Rectal smooth muscle tissue (tissue), 1 donor: ENCODE measurements around the gene DTX4.
A peak's percentile ranks its signal among the peaks of the same experiment; 100 is the strongest.
"Not testable (repeated sequence)": the region's sequence is repeated elsewhere in the genome, so short reads cannot be mapped to it uniquely, and the experiment has no call there.

Experiments used
- H3K27ac ChIP-seq: one replicate; pipeline ENCODE4 v1.7.0; 2013; ENCODE audit warnings: low read depth, low read length, inconsistent platforms
- H3K27me3 ChIP-seq: one replicate; pipeline ENCODE4 v1.7.0; 2013; ENCODE audit warnings: low read length; ENCODE audit not compliant: control insufficient read depth, insufficient read depth
- H3K36me3 ChIP-seq: one replicate; pipeline ENCODE4 v1.7.0; 2013; ENCODE audit warnings: low read length; ENCODE audit not compliant: control insufficient read depth, insufficient read depth
- H3K4me1 ChIP-seq: one replicate; pipeline ENCODE4 v1.7.0; 2013; ENCODE audit warnings: low read length; ENCODE audit not compliant: control insufficient read depth, insufficient read depth
- H3K4me3 ChIP-seq: one replicate; pipeline ENCODE4 v1.7.0; 2013; ENCODE audit warnings: low read length
- H3K9ac ChIP-seq: one replicate; pipeline ENCODE4 v1.7.0; 2013; ENCODE audit warnings: low read length

DTX4 gene

DNA sequence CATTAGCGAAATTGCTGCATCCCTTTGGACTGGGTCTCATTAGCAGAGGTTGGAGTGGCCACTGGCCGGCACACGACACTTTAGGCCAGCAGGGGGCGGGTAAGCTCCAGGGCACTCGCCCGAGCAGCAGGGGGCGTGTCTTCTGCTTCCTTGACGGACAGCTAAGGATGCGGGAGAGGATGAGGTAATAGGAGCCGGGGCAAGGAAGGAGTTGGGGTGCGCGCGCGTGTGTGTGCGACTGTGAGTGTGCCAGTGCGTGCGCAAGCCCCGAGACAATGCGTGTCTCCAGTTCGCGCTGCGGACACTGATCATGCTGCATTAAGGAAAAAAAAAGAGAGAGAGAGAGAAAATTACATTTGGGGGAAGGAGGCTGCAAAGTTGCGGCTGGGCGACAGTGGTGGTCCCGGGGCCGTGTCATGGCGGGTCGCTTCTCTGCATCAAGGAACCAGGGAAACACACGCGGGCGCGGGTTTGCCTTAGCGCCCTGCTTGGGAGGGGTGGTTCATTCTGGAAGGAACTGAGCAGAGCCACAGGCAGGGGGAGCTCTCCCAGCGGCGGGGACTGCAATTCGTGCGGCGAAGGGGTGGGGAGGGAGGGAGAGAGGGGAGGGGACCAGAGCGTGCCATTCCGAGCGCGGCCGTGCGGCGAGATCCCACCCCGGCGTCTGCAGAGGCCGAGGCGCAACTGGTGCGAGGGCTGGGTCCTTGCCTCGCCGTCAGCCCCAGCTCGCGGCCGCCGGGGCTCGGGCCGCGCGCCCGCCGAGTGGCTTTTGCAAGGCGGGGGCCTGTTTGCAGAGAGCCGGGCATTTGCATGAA is at the start of gene DTX4:
Gene DTX4, plus strand, starts transcription at position 625 of the 815 bp plus-strand sequence. CDS start 464 bp downstream, outside the sequence.
- peak within 1 kb of the TSS; percentile 59 for H3K27ac ChIP-seq
- peak within 1 kb of the TSS; percentile 84 for H3K4me3 ChIP-seq
- no peaks in the 10 kb centered on the region for H3K27me3 ChIP-seq
- H3K36me3 ChIP-seq = no peaks in the 10 kb centered on the region
- peaks cover 2% of the 10 kb centered on the region for H3K4me1 ChIP-seq
- H3K9ac ChIP-seq = peak within 1 kb of the TSS; percentile 32

DNA sequence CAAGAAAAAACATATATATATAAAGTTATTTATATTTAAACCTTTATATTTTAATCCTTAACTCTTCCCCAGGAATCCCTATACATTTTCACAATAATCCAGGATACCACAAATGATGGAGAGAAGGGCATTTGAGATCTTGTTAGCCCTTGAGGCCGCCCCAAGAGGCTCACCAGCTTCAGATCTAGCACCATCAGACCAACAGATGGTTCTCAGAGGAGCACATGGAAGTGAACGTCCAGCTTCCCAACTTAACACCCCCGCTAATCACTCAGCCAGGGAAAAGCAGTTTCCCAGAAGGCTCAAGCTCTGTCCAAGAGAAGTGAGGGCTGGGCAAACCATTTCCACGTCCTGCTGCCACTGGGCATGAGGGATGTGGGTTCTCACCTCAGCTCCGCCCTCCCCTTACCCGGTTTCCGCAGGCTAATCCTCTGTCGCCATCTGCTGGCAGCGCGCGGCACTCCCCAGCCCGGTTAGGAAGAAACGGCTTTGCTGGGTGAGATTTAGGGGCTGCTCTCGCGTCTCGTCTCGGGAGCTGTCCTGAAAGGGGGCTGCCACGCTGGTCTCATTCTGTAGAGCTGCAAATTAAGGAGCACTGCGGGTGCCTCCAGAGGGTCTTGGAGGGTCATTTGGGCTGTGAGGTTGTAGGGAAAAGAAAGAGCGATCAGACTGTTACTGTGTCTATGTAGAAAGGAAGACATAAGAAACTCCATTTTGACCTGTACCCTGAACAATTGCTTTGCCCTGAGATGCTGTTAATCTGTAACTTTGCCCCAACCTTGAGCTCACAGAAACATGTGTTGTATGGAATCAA is 36.1 kb upstream of the DTX4 start:
- Histone ChIP-seq H3K9ac (no peak overlapping the region), H3K36me3 (peaks cover 9% of the 10 kb centered on the region), H3K4me1 (no peaks in the 10 kb centered on the region), H3K27me3 (no peaks in the 10 kb centered on the region), H3K27ac (no peak overlapping the region), H3K4me3 (no peak overlapping the region)

DNA sequence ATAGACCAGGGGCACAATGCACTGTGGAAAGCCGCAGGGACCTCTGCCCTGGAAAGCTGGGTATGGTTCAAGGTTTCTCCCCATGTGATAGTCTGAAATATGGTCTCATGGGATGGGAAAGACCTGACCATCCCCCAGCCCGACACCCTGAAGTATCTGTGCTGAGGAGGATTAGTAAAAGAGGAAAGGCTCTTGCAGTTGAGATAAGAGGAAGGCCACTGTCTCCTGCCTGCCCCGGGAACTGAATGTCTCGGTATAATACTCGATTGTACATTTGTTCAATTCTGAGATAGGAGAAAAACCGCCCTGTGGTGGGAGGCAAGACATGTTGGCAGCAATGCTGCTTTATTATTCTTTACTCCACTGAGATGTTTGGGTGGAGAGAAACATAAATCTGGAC is 35.4 kb upstream of the DTX4 start:
- H3K27me3 ChIP-seq, H3K4me1 ChIP-seq, H3K9ac ChIP-seq, H3K27ac ChIP-seq, H3K4me3 ChIP-seq, H3K36me3 ChIP-seq: not testable (repeated sequence)

DNA sequence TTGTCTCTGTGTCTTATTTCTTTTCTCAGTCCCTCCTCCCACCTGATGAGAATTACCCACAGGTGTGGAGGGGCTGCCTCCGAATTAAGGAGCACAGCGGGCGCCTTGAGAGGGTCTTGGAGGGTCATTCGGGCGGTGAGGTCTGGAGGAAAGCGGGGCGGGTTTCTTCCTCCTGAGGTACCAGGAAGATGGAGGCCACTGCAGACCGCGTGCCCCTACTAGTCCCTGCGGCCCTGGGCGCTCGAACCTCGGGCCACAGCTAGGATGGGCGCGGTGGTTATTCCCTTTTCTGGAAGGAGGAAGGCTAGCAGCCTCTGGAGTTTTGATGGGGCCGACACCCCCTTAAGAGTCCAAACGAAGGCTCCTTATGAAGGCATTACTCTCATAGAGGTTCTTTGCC is 34.7 kb upstream of the DTX4 start:
- Histone ChIP-seq H3K27ac (no peak overlapping the region), H3K4me3 (no peak overlapping the region), H3K27me3 (no peaks in the 10 kb centered on the region), H3K4me1 (peaks cover 3% of the 10 kb centered on the region), H3K9ac (no peak overlapping the region), H3K36me3 (peaks cover 5% of the 10 kb centered on the region)

DNA sequence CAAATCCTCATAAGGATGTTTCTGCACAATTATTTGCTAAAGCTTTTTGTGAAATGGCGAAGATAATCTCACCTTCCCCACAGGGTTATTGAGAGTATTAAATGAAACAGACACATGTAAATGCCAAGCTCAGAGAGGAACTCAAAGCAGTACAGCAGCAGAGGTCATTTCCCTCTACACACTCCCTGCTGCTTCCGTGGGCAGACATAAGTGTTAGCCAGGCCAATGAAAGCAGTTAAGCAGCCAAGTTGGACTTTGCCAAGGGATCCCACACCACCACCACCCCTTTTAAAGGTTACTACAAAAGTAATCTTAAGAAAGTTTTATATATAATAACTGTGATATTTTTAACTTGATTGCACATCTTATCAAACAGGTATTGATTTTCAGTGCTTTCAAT is 33.3 kb upstream of the DTX4 start:
- no peaks in the 10 kb centered on the region for H3K27me3 ChIP-seq
- no peak overlapping the region for H3K27ac ChIP-seq
- H3K36me3 ChIP-seq = peaks cover 5% of the 10 kb centered on the region
- peaks cover 3% of the 10 kb centered on the region for H3K4me1 ChIP-seq
- no peak overlapping the region for H3K9ac ChIP-seq
- no peak overlapping the region for H3K4me3 ChIP-seq

DNA sequence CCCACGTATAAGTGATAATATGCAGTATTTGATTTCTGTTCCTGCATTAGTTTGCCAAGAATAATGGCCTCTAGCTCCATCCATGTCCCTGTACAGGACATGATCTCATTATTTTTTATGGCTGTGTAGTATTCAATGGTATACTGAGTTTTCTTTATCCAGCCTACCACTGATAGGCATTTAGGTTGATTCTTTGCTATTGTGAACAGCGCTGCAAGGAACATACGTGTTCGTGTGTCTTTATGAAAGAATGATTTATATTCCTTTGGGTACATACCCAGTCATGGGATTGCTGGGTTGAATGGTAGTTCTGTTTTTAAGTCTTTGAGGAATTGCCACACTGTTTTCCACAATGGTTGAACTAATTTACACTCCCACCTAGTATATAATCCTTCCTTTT is 30.7 kb upstream of the DTX4 start:
- no peak overlapping the region for H3K4me3 ChIP-seq
- H3K27me3 ChIP-seq = no peaks in the 10 kb centered on the region
- H3K36me3 ChIP-seq = no peaks in the 10 kb centered on the region
- H3K9ac ChIP-seq = no peak overlapping the region
- H3K27ac ChIP-seq = no peak overlapping the region
- peaks cover 9% of the 10 kb centered on the region for H3K4me1 ChIP-seq

DNA sequence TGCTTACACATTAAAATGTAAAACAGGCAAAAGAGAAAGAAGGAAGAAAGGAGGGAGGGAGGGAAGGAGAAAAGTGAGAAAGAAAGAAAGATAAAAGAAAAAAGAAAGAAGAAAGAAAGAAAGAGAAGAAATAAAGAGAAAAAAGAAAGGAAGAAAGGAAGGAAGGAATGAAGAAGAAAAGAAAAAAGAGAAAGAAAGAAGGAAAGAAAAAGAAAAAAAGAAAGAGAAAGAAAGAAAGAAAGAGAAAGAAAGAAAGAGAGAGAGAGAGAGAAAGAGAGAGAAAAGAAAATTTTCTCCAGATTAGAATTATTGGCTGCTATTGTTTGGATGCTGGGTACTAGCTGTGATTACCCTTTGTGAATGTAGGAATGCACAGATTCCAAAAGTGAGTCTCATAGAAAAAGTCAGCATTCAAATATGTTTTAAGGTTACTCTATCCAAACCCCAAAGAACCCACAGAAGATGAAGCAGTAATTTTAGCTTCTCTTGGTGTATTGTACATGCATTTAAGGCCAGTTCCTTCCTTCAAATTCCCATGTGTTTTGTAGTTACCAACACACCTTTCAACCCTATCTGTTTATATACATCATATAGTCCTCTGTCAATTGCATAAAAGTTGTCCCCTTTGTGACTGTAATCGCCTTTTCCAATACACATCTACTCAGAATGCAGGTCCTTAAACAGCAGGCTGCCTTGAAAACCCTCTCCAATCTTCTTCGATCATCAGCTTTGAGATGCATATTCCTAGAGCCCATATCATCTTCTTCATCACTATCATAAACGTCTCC is 30.1 kb upstream of the DTX4 start:
- peak overlapping the region; percentile 81 for H3K9ac ChIP-seq
- no peaks in the 10 kb centered on the region for H3K27me3 ChIP-seq
- H3K4me1 ChIP-seq = peaks cover 9% of the 10 kb centered on the region
- peak overlapping the region; percentile 95 for H3K4me3 ChIP-seq
- peak overlapping the region; percentile 84 for H3K27ac ChIP-seq
- H3K36me3 ChIP-seq = no peaks in the 10 kb centered on the region

DNA sequence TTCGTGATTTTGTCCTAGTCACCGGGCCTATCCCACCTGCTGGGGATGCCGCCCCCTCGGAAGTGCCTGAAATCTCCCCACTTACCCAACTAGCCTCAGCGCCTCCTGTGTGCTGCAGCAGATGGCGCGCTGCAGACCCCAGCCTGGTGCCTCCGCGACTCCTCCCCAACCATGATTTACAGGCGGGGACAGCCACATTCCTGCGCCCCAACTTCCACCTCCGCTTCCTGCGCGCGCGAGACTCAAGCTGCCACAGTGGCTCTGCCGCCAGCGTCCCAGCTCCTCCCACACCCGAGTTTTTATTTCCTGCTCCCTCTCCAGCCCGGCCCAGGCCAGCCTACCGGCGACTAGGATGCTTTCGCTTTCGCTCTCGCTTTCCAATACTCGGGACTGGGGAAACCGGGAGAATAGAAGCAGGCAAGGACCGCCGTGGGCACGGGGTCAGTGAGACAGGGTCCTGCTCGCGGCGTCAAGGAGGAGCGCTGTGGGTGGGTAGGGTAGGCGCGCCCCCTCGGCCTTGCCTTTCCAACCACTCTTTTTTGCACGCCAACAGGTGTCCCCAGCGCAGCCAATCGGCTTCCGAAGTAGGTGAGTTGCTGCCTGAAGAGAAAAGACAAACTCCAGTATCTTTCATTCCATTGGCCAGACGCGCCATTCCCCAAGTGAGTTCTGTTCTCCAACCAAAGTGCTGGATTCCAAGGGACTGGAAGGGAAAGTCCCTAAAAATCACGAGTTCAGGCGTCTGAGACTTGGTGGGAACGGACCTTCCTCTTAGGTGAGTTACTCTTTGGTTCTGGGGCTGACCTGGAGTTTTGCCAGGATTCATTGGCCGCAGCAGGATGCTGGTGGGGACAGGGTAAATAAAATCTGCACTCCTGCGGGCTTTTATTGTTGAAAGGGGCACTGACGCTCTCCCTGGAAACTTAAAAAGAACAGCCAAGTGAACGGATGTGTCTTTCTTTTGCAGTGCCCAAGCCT is 29.1 kb upstream of the DTX4 start, which contains the start of gene FAM111A:
Gene FAM111A, plus strand, starts transcription at position 327 of the 978 bp plus-strand sequence. CDS start 6,017 bp downstream, outside the sequence.
- Histone ChIP-seq H3K27ac (peak within 1 kb of the TSS; percentile 84), H3K9ac (peak within 1 kb of the TSS; percentile 81), H3K4me3 (peak within 1 kb of the TSS; percentile 95), H3K27me3 (no peaks in the 10 kb centered on the region), H3K36me3 (no peaks in the 10 kb centered on the region), H3K4me1 (peaks cover 9% of the 10 kb centered on the region)

DNA sequence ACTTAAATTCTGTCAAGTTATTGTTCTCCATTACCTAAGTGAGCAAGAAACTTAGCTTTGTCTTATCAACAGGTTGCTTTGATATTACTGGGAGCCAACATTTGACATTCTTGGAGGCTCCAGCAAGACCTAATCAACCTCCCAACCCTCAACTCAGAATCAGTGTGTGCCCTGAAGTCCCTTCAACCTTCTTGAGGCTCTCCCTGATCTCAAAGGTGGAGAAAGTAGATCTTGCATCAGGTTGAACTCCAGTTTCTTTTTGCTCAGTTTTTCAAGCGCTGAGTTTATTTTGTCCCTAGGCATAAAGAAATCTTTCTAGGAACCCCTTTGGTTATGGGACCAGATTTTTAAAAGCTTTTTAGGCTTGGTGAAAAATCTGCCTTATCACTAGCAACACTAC is 27.8 kb upstream of the DTX4 start:
- peak overlapping the region; percentile 84 for H3K27ac ChIP-seq
- H3K4me1 ChIP-seq = peaks cover 9% of the 10 kb centered on the region
- no peaks in the 10 kb centered on the region for H3K36me3 ChIP-seq
- H3K9ac ChIP-seq = no peak overlapping the region
- H3K4me3 ChIP-seq = peak overlapping the region; percentile 66
- no peaks in the 10 kb centered on the region for H3K27me3 ChIP-seq

DNA sequence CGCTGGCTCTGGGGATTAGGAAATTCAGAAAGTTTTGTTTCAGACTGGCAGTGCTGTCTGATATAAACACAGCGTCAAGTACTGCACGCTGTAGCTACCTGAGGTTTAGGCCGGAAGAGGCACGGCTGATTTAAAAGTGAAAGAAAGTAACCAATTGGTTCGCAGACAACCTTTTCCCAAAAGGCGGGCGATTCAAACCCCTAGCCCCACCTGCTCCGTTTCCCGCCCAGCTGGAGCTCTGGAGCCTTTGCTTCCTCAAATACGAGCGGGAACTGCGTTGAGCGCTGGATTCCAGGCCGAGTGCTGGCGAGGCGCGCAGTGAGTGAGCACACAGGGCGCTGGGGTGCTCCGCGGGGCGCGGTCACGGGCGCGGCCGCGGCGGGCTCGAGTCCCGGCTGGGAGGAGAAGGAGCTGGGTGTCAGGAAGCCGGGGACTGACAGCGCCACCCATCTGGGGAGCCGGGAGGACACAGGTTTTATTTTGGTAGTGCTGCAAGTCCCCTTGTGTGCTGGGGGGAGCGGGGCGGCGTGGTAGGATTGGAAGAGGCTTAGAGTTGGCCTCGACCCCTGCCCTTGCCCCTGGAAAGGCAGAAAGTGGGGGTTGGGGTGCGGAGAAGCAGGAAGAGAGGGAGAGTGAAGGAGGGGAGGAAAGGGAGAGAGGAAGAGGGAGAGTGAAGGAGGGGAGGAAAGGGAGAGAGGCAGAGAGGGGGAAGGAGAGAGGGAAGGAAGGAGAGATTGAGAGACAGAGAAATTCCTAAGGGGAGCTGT is 27.2 kb upstream of the DTX4 start:
- peak overlapping the region; percentile 84 for H3K27ac ChIP-seq
- no peaks in the 10 kb centered on the region for H3K36me3 ChIP-seq
- peak overlapping the region; percentile 66 for H3K4me3 ChIP-seq
- H3K9ac ChIP-seq = no peak overlapping the region
- no peaks in the 10 kb centered on the region for H3K27me3 ChIP-seq
- peaks cover 9% of the 10 kb centered on the region for H3K4me1 ChIP-seq

DNA sequence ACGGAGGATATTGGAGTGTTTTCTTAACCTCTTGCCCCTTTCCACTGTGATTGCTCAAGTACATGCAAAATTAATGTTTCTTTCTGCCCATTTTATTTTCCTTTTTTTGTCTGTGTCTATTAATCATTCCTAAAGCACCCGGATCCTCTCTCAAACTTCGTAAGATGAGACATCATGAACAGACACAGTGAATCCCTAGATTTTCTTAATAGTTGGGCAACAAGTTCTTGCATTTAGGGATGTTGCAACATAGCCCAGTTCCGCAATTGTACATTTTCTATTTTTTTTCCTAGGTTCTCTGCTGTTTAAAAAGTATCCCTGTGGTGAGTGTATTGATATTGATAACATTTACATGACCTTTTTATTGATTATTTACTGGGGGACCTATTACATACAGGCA is 26.4 kb upstream of the DTX4 start:
- Histone ChIP-seq H3K4me3 (peak overlapping the region; percentile 66), H3K9ac (no peak overlapping the region), H3K4me1 (peaks cover 9% of the 10 kb centered on the region), H3K27ac (no peak overlapping the region), H3K36me3 (no peaks in the 10 kb centered on the region), H3K27me3 (no peaks in the 10 kb centered on the region)
